Limb (tissue), 2 donors: ENCODE measurements around the gene TNP1.

Source experiments
- DNase-seq, 2 donors: peaks; one replicate each; pipeline ENCODE4 v3.0.0-alpha.2; 2016; ENCODE audit errors: extremely low spot score in 2 of 2

The TNP1 gene, protein sequence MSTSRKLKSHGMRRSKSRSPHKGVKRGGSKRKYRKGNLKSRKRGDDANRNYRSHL

DNA sequence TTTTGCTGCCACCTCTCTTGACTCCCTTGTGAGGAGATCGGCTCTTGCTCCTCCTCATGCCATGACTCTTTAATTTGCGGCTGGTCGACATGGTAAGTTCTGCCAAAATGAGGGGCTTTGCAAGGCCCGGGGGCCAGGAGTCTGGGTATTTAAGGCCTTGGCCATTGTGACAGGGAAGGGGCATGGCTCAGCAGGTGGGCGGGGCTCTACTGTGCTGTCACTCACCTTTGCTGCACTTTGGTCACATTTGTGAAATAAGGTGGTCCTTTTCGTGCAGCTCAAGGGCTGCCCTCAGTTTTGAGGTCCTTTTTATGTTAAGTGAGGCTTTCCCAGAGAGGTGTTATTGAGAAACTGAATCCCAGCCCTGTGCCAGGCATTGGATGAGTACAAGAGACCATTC is at the start of gene TNP1:
Gene TNP1, minus strand, starts transcription at position 121 of the 400 bp plus-strand sequence. Its CDS starts 30 bp downstream, at position 91.
- no peak for DNase-seq

DNA sequence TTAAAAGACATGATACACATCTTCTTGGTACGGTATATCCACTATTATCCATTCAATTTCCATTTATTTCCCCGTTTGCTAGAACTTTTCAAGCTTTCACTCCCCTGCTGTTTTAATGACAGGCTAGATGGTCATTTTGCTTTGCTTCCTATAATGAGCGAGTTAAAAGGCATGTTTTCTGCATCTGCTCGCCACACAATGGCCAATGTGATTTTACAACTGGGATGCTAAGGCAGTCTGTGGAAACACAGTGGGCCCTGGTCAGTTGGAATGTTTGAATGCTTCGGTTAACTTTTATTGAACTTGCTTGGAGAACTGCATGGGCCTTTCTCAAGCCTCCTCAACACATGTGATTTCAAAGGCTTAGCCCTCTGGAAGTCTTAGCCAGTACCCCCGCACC is 48.4 kb upstream of the TNP1 start:
- no peak for DNase-seq

DNA sequence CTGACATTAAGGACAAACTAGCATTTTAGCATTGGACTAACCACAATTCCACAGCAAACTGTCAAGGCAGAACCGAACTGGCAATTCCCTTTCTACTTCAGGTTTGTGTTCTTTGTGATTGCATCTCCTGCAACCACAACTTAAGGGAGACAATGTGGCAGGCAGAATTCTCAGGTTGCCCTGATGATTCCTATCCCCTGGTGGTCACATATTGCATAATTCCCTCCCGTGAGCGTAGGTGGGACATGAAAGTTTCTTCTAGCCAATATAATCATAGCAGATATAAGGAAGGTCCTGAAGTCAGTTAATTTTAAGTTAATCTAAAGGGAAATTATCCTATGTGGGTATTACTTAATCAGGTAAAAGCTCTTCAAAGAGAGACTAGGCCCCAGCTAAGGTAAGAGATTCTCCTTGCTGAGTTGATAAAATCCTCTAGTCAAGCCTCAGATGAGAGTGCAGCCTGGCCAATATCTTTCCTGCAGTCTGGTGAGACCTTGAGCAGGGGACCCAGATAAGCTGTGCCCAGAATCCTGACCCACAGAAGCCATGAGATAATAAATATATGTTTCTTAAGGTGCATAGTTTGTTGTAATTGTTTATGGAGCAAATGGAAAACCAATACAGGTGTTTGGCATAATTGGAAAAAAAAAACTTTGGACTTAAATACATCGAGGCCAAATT is 45.9 kb upstream of the TNP1 start:
- no peak for DNase-seq

DNA sequence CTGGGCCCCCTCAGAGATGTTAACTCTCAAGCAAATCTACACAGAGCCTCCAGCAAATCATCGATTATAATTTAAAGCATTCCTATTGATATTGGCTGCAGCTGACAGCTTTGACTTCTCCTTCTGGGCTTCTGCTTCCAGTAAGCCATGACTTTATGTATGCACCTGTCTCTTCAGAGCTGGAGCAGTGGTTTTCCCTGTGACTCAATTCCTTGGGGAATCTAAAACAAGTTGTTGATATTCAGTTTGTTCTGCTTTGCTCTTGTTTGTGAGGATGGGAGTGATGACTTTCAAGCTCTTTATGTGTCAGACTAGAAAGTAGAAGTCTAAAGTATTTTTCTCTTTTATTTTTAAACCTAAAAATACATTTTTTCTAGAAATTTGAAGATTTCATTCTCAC is 45.1 kb upstream of the TNP1 start:
- no peak for DNase-seq

DNA sequence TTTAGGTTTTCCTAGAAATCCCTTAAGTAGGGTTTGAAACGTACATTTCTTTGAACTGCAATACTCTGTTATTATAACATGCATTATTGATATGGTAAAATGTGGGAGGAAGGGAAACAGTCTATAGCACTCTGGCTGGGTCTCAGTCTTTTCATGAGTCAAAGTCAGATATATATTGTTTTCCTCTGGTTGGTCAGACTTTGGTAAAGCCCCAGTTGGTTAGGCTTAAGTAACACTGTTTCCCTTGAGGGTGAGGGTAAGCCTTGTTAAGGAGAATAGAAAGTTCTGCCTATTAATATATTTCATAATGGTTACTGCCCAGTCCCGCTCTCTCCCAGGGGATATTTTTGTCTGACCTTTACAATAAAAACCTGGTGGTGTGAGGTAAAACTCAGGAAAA is 44.7 kb upstream of the TNP1 start:
- DNase-seq, result no peak

DNA sequence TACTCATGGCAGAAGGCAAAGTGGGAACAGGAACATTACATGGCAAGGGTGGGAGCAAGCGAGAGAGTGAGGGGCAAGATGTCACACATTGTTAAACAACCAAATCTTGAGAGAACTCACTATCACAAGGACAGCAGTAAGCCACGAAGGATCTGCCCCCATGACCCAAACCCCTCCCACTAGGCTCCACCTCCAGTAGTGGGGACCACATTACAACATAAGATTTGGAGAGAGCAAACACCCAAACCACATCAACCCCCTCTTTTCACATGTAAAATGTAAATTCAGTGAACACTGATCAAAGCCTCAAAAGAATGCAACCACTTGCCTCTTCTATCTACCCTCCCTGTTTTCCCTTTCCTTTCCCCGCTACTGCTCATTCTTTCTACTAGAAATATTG is 43.6 kb upstream of the TNP1 start:
- no peak for DNase-seq

DNA sequence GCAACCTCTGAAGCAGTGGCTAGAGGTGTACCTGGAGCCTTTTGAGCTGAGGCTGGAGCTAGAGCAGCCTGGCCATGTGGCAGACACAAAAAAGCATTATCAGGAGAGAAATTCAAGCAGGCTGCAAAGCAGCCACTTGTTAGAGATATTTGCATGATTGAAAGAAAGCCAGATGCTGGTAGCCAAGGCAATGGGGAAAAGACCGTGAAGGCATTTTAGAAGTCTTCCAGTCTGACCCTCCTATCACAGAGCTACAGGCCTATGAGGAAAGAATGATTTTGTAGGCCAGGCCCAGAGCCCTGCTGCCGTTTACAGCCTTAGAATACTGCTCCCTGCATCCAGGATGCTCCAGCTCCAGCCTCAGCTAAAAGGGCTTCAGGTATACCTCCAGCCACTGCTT is 41.4 kb upstream of the TNP1 start:
- DNase-seq, result no peak

DNA sequence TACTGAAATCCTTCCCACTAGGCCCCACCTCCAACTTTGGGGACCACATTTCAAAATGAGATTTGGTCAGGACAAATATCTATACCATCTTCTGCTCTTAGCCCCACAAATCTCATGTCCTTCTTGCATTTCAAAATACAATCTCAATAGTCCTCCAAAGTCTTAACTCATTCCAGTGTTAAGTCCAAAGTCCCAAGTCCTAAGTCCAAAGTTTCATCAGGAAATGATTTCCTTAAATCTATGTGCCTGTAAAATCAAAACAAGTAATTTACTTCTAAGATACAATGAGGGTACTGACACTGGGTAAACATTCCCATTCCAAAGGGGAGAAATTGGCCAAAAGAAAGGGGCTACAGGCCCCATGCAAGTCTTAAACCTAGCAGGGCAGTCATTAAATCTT is 40.5 kb upstream of the TNP1 start:
- no peak for DNase-seq

DNA sequence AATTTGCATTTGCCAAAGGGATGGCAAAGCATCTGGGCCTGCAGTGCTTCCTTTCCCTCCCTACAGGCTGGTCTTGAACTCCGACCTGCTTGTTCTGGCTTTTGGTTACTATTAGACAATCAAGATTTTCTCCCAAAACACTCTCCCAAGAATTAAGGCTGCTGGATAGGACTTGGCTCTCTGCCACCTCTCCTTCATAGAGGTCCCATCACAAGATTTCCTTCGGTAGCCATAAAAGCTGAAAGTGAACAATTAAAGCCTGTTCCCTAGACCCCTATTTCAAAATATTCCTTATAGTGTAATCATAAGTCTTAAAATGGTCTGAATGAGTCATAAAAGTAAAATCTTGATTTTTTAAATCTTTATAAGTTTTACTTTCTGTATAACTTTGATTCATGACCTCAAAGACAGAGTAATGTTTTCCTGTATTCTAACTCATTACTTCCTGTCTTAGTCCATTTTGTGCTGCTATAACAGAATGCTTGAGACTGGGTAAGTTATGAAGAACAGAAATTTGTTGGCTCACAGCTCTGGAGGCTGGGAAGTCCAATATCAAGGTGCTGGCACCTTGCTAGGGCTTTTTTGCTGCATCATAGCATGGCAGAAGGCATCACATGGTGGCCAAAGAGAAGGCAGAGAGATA is 37.8 kb upstream of the TNP1 start:
- DNase-seq, result no peak

DNA sequence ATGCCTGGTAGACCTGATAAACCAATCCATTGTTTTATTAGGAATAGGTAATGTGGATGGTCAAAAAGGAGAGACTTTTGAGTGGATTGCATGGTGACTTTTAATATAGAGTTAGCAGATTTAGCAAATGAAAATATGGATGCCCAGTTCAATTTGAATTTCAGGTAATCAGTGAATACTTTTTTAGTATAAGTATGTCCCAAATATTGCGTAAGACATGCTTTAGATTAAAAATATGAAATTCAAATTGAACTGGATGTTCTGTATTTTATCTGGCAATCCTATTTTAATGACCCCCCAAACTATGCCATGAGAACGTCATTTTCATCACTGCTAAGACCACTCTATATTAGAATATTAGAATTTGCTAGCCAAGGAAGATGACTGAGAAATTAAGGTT is 30.3 kb upstream of the TNP1 start:
- no peak for DNase-seq

DNA sequence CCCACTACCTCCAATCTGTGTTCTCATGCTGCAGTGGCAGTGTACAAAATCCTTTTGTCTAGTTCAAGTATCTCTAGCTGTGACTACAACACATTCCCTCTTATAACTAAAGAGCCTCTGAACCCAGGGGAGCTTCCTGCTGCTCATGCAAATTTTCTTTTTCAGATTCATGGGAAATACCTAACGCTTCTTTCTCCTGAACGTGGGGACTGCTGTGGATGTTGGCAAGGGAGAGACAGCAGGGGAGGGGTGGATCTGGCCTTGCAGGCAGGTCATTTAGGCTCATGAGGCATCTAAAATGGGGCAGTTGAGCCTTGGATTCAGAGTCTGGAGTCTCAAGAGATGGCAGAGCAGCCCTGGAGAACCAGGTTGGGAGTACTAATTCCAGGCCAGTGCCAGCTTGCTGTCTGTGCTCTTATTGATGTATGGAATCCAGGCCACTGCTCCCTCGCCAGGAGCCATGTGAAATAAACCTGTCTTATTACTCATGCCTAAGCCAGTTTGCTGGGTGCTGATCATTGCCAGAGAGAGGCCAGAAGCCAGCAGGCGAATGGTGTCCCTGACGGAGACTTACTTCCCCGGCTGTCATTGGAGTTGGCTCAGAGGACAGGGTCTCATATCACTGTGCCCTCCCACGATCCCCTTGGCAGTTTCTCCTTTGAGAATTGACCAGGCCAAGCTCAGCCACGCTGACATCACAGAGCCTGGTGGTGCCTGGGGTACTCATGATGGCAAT is 29.2 kb upstream of the TNP1 start:
- no peak for DNase-seq

DNA sequence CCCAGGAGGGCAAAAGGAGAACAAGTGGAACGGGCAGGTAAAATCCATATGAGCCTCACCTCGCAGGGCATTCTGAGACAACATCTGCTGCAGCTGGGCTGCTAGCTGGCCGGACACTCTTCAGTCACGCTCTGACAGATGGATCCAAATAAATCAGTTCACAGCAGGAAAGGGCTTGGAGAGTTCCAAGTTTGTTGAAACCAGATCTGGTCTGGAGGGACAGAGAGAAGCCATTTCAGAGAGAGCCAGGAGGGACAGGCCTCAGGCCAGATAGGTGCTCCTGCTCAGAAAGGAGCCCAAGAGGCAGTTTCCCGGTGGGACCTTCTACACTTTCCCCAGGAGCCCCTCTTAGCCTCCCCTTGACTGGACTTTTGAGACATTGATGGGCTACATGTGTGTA is 28.2 kb upstream of the TNP1 start:
- DNase-seq, result no peak

DNA sequence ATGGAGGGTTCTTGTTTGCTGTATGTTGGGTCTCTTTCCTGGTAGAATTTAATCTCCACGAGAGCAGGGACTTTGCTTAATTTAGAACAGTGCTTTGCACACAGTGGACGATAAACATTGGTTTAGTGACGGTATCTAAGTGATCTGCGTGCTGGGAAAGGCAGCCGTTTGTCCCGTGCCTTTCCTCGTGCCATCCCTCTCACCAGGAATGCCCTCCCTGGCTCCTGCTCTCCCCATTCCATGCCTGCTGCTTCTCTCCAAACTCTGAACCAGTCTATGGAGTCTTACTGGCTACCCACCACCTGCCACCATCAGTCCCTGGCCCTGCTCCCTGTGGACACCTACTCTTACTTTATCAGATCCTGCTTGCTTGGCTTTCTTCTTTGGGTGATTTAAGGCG is 27.3 kb upstream of the TNP1 start:
- no peak for DNase-seq

DNA sequence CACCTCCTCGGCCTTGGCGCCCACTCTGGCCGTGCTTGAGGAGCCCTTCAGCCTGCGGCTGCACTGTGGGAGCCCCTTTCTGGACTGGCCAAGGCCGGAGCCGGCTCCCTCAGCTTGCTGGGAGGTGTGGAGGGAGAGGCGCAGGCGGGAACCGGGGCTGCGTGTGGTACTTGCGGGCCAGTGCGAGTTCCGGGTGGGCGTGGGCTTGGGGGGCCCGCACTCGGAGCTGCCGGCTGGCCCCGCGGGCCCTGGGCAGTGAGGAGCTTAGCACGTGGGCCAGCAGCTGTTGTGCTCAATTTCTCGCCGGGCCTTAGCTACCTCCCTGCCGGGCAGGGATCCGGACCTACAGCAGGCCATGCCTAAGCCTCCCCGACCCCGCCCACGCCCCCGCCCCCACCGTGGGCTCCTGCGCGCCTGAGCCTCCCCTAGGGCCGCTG is 25.3 kb upstream of the TNP1 start:
- no peak for DNase-seq

DNA sequence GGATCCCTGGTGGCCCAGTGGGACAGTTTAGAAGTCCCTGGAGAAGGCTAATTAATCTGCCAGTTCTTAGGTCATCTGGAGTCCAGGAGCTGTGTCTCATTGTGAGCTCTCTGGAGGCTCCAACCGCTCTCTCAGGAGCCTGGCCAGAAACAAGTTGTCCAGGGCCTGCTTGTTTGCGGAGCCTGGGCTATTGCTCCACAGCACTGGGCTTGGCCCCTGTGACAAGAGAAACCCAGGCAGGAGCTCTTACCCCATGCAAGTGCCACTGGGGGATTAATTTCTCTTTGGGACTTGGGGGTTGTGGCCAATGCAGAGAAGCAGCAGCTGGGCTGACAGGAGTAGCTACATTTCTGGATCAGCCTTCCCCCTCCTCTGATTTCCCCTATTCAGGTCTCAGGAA is 24.5 kb upstream of the TNP1 start:
- no peak for DNase-seq

DNA sequence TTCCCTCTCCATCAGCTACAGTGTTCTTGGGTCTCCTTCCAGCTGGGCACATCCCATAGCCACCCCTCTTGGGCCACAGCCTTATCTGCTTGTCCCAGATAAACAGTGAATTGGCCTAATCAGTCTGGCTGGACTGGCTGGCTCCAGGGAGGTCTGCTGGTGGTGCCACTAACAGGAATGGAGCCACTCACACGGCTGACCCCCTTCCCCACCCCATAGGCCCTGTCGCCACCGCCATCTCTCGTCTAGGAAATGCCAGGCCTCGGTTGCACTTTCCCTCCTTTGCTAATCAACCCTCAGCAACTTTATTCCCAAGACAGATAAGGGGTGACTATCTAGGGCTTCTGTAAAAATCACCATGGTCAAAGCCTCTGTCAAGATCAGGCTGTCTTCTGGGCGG is 23.0 kb upstream of the TNP1 start:
- DNase-seq, result no peak

DNA sequence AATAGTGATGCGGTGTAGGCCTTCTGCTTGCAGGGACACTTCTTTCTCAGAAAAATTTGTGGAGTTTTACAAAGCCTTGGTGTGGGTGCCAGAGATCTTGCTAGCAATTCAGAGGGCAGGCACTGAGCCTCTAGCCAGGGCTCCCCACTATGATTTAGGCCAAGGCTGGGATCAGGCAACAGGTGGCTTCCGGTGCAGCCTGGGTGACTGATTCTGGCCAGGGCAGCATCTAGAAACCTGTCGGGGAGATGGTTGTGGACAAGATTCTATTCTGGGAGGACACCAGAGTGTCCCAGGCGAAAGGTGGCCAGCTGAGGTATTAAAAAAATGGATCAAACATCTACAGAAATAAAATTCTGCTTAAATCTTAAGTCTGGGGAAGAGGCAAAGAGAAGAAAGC is 21.5 kb upstream of the TNP1 start:
- DNase-seq, result no peak

DNA sequence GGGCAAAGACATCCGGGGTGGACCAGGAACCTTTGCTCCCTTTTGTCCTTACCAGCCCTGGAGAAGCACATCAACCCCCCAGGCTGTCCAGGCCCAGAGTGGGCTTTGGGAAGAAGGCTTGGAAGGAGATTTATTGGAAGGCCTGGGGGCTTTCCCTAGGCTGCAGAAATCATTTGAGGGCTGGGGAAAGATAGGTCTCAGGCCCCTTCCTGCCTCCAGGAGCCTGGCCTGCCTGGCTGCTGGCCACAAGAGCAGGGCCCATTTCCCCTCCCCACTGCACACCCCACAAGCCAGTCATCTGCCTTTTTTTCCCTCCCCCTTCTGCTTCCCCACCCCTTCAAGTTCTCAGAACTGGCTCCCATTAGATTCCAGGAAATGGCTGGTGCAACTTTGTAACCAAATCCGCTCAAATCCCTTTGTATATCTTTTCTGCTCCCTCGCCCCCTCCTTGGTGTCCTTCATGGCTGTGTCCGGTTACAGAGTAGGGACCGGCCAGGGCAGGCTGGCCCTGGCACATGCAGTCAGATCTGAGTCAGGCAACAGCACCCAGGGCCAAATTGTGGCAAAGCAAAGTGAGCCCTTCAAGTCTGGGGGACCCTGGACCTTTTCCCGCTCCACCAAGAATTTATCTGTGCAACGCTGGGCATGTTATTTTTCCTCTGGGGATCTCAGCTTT is 20.8 kb upstream of the TNP1 start:
- DNase-seq, result no peak

DNA sequence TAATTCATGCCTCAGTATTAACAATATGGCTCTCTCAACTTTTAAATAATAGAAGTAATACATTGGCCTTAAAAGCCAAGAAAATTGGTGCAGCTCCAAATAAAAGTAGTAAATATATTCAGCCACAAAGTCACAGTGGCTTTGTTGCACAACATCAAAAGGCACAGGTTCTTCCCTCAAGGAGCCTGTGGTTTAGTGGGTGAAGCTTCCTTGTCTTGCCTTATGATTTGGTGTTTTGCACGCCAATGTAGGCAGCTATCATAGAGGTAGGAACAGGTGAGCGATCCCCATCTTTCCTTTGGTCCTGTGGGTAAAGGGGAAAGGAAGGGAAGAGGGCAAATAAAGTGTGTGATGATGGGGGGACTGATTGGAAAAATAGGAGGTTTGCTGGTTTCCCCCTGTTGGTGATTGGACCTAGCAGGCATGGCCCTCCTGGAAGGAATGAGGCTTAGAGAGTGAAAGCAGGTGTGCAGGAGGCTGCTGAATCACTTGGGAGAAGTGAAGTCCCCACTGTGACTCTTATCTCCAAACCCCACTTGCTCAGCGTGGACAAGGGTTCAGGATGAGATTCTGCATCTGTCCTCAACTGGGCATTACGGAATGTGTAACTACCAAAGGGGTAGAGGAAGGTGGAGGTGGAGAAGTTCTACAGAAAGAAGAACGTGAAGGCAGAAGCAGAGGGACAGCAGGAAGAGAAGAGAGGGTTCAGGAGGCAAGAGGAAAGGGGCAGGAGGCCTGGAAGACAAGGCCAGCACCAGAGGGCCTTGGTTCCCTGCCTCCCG is 20.1 kb upstream of the TNP1 start:
- no peak for DNase-seq

DNA sequence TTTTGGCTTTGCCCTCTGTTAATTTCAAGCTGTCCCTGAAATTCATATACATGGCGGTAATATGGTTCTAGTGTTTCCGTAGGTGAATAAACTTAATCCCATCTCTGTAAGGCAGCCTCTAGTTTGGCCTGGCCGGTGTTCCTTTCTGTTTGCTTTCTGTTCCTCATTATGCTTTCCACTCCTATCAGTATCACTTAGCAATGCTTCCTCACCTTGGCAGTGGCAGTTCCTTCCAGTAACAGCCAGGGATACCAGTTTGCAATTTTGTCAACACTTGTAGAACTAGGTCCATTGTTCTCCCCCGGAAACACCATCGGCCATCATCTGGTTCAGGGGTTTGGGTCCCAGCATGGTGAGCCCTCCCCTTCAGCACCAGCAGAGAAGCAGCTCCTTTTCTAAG is 18.2 kb upstream of the TNP1 start:
- no peak for DNase-seq

DNA sequence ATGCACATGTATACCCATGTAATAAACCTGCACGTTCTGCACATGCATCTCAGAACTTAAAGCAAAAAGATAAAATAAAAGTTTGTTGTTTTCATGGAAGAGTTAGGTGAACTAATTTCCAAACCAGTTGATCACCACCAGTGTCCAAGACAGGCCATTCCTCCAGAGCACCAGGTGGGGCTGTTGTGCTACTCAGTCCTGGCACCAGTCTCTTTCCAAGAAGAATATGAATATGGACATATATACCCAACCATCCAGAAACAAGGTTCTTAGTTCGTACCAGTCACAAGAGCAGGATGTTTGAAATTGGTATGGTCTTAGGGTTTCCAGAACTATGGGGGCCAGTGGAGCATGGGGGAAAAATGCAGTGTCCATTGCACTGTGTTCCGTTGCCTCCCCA is 17.2 kb upstream of the TNP1 start:
- no peak for DNase-seq
